Endothelial cell of umbilical vein (primary cell): ENCODE results near the gene MGAT5. TPM values are rescaled to one million over a fixed set of nuclear protein-coding genes. Genes with fewer than 3 reads are reported as not detected.

Experiments
- BruUV-seq: library from RNA; stranded (reverse); fragments of 400-500 nt; replicated peaks from 2 replicates; lab custom pipeline; 2021; lab: Mats Ljungman, UMichigan
- CTCF ChIA-PET: fragments of 300-600, 350-600 bp; sonication (Branson Sonifier 250); formaldehyde crosslinking; loops from one replicate; lab custom pipeline; 2021; ENCODE audit warnings: antibody characterized with exemption, inconsistent platforms; lab: Charles Lee
- POLR2A ChIA-PET: fragments of 300-600, 350-600 bp; sonication (Branson Sonifier 250); formaldehyde crosslinking; loops from one replicate; lab custom pipeline; 2021; ENCODE audit warnings: antibody characterized with exemption, inconsistent platforms; lab: Charles Lee
- DNase-seq: peaks from one replicate; pipeline ENCODE4 v3.0.0-alpha.2; 2011; ENCODE audit warnings: low read depth, low spot score
- FAIRE-seq: peaks from 2 replicates; lab custom pipeline; 2011; peaks lifted over from hg19 to GRCh38; lab: Jason Lieb, UNC
- H2AFZ ChIP-seq: 2 replicates; pipeline ENCODE4 v1.6.0; 2012; ENCODE audit warnings: low read depth, low read length, control low read depth, inconsistent platforms
- H3K27ac ChIP-seq: 2 replicates; pipeline ENCODE4 v1.5.1; 2011; ENCODE audit warnings: low read depth, mild to moderate bottlenecking, control low read depth, low read length, moderate library complexity; ENCODE audit not compliant: insufficient read depth
- H3K27me3 ChIP-seq, 2 experiments: 2 replicates each; pipeline versions ENCODE4 v1.6.0 to v1.6.1; 2011; ENCODE audit warnings: low read length in 2 of 2, mixed read lengths in 1 of 2; ENCODE audit not compliant: control insufficient read depth in 2 of 2, insufficient read depth in 2 of 2
- H3K36me3 ChIP-seq, 2 experiments: 2 replicates in 1 of 2; 3 replicates in 1 of 2; pipeline ENCODE4 v1.5.1; 2011; ENCODE audit warnings: low read length in 2 of 2, mild to moderate bottlenecking in 1 of 2, moderate library complexity in 1 of 2; ENCODE audit not compliant: control insufficient read depth in 2 of 2, insufficient read depth in 2 of 2; ENCODE audit errors: extremely low read depth in 1 of 2
- H3K4me1 ChIP-seq: 3 replicates; pipeline ENCODE4 v1.5.1; 2011; ENCODE audit warnings: mild to moderate bottlenecking, low read length; ENCODE audit not compliant: control insufficient read depth, insufficient read depth; ENCODE audit errors: extremely low read depth
- H3K4me2 ChIP-seq: 2 replicates; pipeline ENCODE4 v1.6.1; 2011; ENCODE audit warnings: low read length, control low read depth, mixed read lengths; ENCODE audit not compliant: insufficient read depth
- H3K4me3 ChIP-seq, 3 experiments: fragments of 200-600 bp in 1 of 3; sonication (generic), shearing (Covaris generic) in 1 of 3; replicated peaks in 1 of 3; 2 replicates each; pipeline ENCODE4 v1.5.1; 2011 to 2016; ENCODE audit warnings: control low read depth in 3 of 3, low read length in 3 of 3, mild to moderate bottlenecking in 2 of 3, inconsistent platforms in 1 of 3, low read depth in 1 of 3, moderate library complexity in 1 of 3; ENCODE audit not compliant: insufficient read depth in 1 of 3
- H3K79me2 ChIP-seq: 2 replicates; pipeline ENCODE4 v1.6.0; 2012; ENCODE audit warnings: low read length, inconsistent platforms; ENCODE audit not compliant: control insufficient read depth, insufficient read depth
- H3K9ac ChIP-seq: replicated peaks from 2 replicates; pipeline ENCODE3; 2011; ENCODE audit warnings: low read length, control low read depth; ENCODE audit not compliant: insufficient read depth; ENCODE audit errors: extremely low read depth
- H3K9me1 ChIP-seq: replicated peaks from 3 replicates; pipeline ENCODE4 v1.6.0; 2011; ENCODE audit warnings: mild to moderate bottlenecking, low read length; ENCODE audit not compliant: control insufficient read depth, insufficient read depth; ENCODE audit errors: extremely low read depth
- H3K9me3 ChIP-seq: replicated peaks from 2 replicates; pipeline ENCODE4 v1.5.1; 2012; ENCODE audit warnings: low read length, inconsistent platforms; ENCODE audit not compliant: control insufficient read depth, insufficient read depth
- H4K20me1 ChIP-seq: replicated peaks from 2 replicates; pipeline ENCODE3; 2011; ENCODE audit warnings: mild to moderate bottlenecking, low read length; ENCODE audit not compliant: control insufficient read depth, insufficient read depth; ENCODE audit errors: extremely low read depth
- CTCF ChIP-seq, 2 donors: IDR thresholded peaks; 1 replicate in 1 of 2; 2 replicates in 1 of 2; pipeline ENCODE4 v1.5.1; 2011; ENCODE audit warnings: low read length in 2 of 2, mild to moderate bottlenecking in 2 of 2, moderate library complexity in 2 of 2, control low read depth in 1 of 2, inconsistent platforms in 1 of 2, low read depth in 1 of 2; ENCODE audit not compliant: insufficient read depth in 1 of 2; ENCODE audit errors: extremely low read depth in 1 of 2
- FOS ChIP-seq: IDR thresholded peaks from 2 replicates; pipeline ENCODE4 v1.6.1; 2011; ENCODE audit warnings: mild to moderate bottlenecking, low read length, moderate library complexity, borderline replicate concordance; ENCODE audit not compliant: insufficient read depth
- GATA2 ChIP-seq: IDR thresholded peaks from 2 replicates; pipeline ENCODE4 v1.7.0; 2011; ENCODE audit warnings: low read depth, mild to moderate bottlenecking, moderate library complexity, mixed read lengths, low read length; ENCODE audit not compliant: insufficient read length, insufficient read depth
- JUN ChIP-seq: IDR thresholded peaks from 2 replicates; pipeline ENCODE4 v1.6.1; 2011; ENCODE audit warnings: borderline replicate concordance, low read depth; ENCODE audit not compliant: insufficient read length, insufficient read depth
- MYC ChIP-seq: IDR thresholded peaks from one replicate; pipeline ENCODE4 v1.6.1; 2011; ENCODE audit warnings: mild to moderate bottlenecking, low read depth, low read length
- POLR2A ChIP-seq: IDR thresholded peaks from 2 replicates; pipeline ENCODE4 v1.6.1; 2012; ENCODE audit warnings: low read depth, mild to moderate bottlenecking, control low read depth, low read length
- POLR2AphosphoS5 ChIP-seq: IDR thresholded peaks from 2 replicates; pipeline ENCODE4 v1.6.1; 2012; ENCODE audit warnings: low read depth, mild to moderate bottlenecking, control low read depth, low read length, moderate library complexity; ENCODE audit not compliant: insufficient read depth
- dilution Hi-C: fragments of 300-500 bp; cut with MboI; formaldehyde crosslinking; loops from one replicate; pipeline ENCODE4 v1.15.0; 2019; ENCODE audit warnings: low sequenced_read_pairs; ENCODE audit not compliant: extremely low pct_ligation_motif_present
- intact Hi-C: fragments of 100-400 bp; cut with micrococcal nuclease; formaldehyde crosslinking; loops from one replicate; pipeline ENCODE4 v1.10.0; 2022
- polyA plus RNA-seq, 4 experiments: library from polyadenylated mRNA; depleted of rRNA in 3 of 4; stranded (reverse) in 3 of 4; unstranded in 1 of 4; fragments of >200 nt; gene quantifications; 2 replicates each; pipeline versions ENCODE4 v1.2.1 to v1.2.3, GENCODE V29; 2011 to 2012; ENCODE audit warnings: missing spikeins in 1 of 4
- total RNA-seq: library from RNA; stranded (reverse); gene quantifications from 2 replicates; pipeline ENCODE4 v1.2.3, GENCODE V29; 2021
- TF ChIP-seq, protein P1 (sequence below): IDR thresholded peaks from 2 replicates; pipeline ENCODE4 v1.6.1; 2011; ENCODE audit not compliant: insufficient read depth, insufficient read length

The MGAT5 gene
- total and polyA plus RNA-seq, 2 donors (not counting 3 experiments of a cell fraction or from before 2014, with no cell fraction given) = 17.7 to 84.1 TPM

- Histone ChIP-seq H2AFZ (no peak overlapping the region), H3K27me3 (no peaks in the 10 kb centered on the region), H3K27ac (no peak overlapping the region), H3K36me3 (no peaks in the 10 kb centered on the region), H3K4me3 (no peak overlapping the region), H4K20me1 (no peaks in the 10 kb centered on the region), H3K4me1 (peaks cover 22% of the 10 kb centered on the region), H3K9me1 (no peaks in the 10 kb centered on the region), H3K9me3 (no peaks in the 10 kb centered on the region), H3K4me2 (no peak overlapping the region), H3K9ac (no peak overlapping the region), H3K79me2 (peaks cover 14% of the 10 kb centered on the region)
- no peak for TF ChIP-seq CTCF (IDR thresholded peaks at IDR 0.05; ENCODE audit: extremely low read depth in 1 of 2, insufficient read depth in 1 of 2, low read depth in 1 of 2, low read length in 2 of 2)
- no peak for TF ChIP-seq POLR2A
- no peak for TF ChIP-seq GATA2
- TF ChIP-seq POLR2AphosphoS5 = no peak
- no peak for TF ChIP-seq MYC
- no peak for TF ChIP-seq JUN
- TF ChIP-seq, protein P1, sequence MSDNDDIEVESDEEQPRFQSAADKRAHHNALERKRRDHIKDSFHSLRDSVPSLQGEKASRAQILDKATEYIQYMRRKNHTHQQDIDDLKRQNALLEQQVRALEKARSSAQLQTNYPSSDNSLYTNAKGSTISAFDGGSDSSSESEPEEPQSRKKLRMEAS = no peak
- TF ChIP-seq FOS = no peak
- DNase-seq (no peak), FAIRE-seq (no peak)
- POLR2A ChIA-PET = no interaction called here
- no TSS peak for BruUV-seq
- intact Hi-C loops (loop anchor here (5.0 kb wide), 1 partner anchor 108 kb away; no protein-coding TSS in a partner anchor), dilution Hi-C loops (no loop called here)
- CTCF ChIA-PET = no interaction called here
Observed at GRCh38 chr2:134248913-134249312, 5.0 kb upstream of the MGAT5 start.
